Glutamatergic neuron (in vitro differentiated cells): ENCODE data around the gene MALAT1. TPM values are rescaled to one million over a fixed set of nuclear protein-coding genes. Genes with fewer than 3 reads are reported as not detected.

Experiments
- DNase-seq: peaks from one replicate; pipeline ENCODE4 v3.0.0; 2022
- H3K27ac Mint-ChIP-seq: one replicate; pipeline ENCODE4 v1.8.0; 2020; ENCODE audit warnings: mild to moderate bottlenecking, mixed read lengths, inconsistent platforms; ENCODE audit not compliant: unreplicated experiment
- H3K27me3 Mint-ChIP-seq: one replicate; pipeline ENCODE4 v1.8.0; 2020; ENCODE audit warnings: mild to moderate bottlenecking, moderate library complexity, mixed read lengths, inconsistent platforms; ENCODE audit not compliant: unreplicated experiment
- H3K36me3 Mint-ChIP-seq: one replicate; pipeline ENCODE4 v1.8.0; 2020; ENCODE audit warnings: mild to moderate bottlenecking, mixed read lengths, inconsistent platforms; ENCODE audit not compliant: unreplicated experiment
- H3K4me1 Mint-ChIP-seq: one replicate; pipeline ENCODE4 v1.8.0; 2020; ENCODE audit warnings: mild to moderate bottlenecking, low read depth, mixed read lengths, inconsistent platforms; ENCODE audit not compliant: unreplicated experiment
- H3K4me3 Mint-ChIP-seq: one replicate; pipeline ENCODE4 v1.8.0; 2020; ENCODE audit warnings: mild to moderate bottlenecking, mixed read lengths, inconsistent platforms; ENCODE audit not compliant: unreplicated experiment
- H3K9me3 Mint-ChIP-seq: one replicate; pipeline ENCODE4 v1.8.0; 2020; ENCODE audit warnings: mild to moderate bottlenecking, moderate library complexity, mixed read lengths, inconsistent platforms; ENCODE audit not compliant: unreplicated experiment
- CTCF ChIP-seq: fragments of 200-600 bp; sonication (generic); IDR thresholded peaks from one replicate; pipeline ENCODE4 v1.5.0; 2021; ENCODE audit not compliant: partially characterized antibody, unreplicated experiment
- total RNA-seq: library from RNA; stranded (reverse); fragmentation: NEBNext Ultra II Directional; extraction: Animal tissue kit (Norgen Biotek cat#: 25700); gene quantifications from one replicate; pipeline ENCODE4 v1.2.1, GENCODE V29; 2021; ENCODE audit not compliant: unreplicated experiment

MALAT1 gene
- total RNA-seq, 1 donor from 2014 or later, result 18,218 TPM

- peaks cover 1% of the 10 kb centered on the region for H3K9me3 Mint-ChIP-seq
- peaks cover 2% of the 10 kb centered on the region for H3K27me3 Mint-ChIP-seq
- no peaks in the 10 kb centered on the region for H3K36me3 Mint-ChIP-seq
- DNase-seq, result peak; percentile 83
- peaks cover 9% of the 10 kb centered on the region for H3K4me1 Mint-ChIP-seq
- peak within 1 kb of the TSS; percentile 92 for H3K4me3 Mint-ChIP-seq
- no peak for TF ChIP-seq CTCF
- peak within 1 kb of the TSS; percentile 84 for H3K27ac Mint-ChIP-seq
Observed at GRCh38 chr11:65524741-65525545, 26.1 kb downstream of the MALAT1 start, which contains the start of gene SCYL1. Gene SCYL1 (plus strand): TSS chr11:65525083. CDS start chr11:65525154, 71 bp downstream.

- H3K27ac Mint-ChIP-seq, result peak overlapping the region; percentile 20
- H3K27me3 Mint-ChIP-seq, result peaks cover 2% of the 10 kb centered on the region
- H3K4me3 Mint-ChIP-seq, result peak overlapping the region; percentile 92
- no peak for DNase-seq
- peaks cover 1% of the 10 kb centered on the region for H3K9me3 Mint-ChIP-seq
- H3K36me3 Mint-ChIP-seq, result no peaks in the 10 kb centered on the region
- H3K4me1 Mint-ChIP-seq, result peaks cover 9% of the 10 kb centered on the region
- TF ChIP-seq CTCF, result no peak
Observed at GRCh38 chr11:65525546-65526480, 27.0 kb downstream of the MALAT1 start.

- TF ChIP-seq CTCF, result no peak
- Mint-ChIP-seq H3K4me1 (peaks cover 9% of the 10 kb centered on the region), H3K27me3 (peaks cover 2% of the 10 kb centered on the region), H3K9me3 (peaks cover 1% of the 10 kb centered on the region), H3K27ac (no peak overlapping the region), H3K4me3 (peak overlapping the region; percentile 49), H3K36me3 (no peaks in the 10 kb centered on the region)
- no peak for DNase-seq
Observed at GRCh38 chr11:65526744-65527143, 27.9 kb downstream of the MALAT1 start.

- H3K9me3 Mint-ChIP-seq, result peaks cover 1% of the 10 kb centered on the region
- no peaks in the 10 kb centered on the region for H3K36me3 Mint-ChIP-seq
- TF ChIP-seq CTCF, result no peak
- no peak for DNase-seq
- no peak overlapping the region for H3K4me3 Mint-ChIP-seq
- peaks cover 2% of the 10 kb centered on the region for H3K27me3 Mint-ChIP-seq
- H3K27ac Mint-ChIP-seq, result no peak overlapping the region
- H3K4me1 Mint-ChIP-seq, result peaks cover 6% of the 10 kb centered on the region
Observed at GRCh38 chr11:65528819-65529350, 30.0 kb downstream of the MALAT1 start.
